ENCODE measurements around the gene FN3K. TPM values are rescaled to one million over a fixed set of nuclear protein-coding genes. Genes with fewer than 3 reads are reported as not detected.

The FN3K gene
- total and polyA plus RNA-seq, 2 of the 8 experiments (the other 6 are each of a cell fraction or from before 2014, with no cell fraction given) = 0.88 to 14.2 TPM

DNA sequence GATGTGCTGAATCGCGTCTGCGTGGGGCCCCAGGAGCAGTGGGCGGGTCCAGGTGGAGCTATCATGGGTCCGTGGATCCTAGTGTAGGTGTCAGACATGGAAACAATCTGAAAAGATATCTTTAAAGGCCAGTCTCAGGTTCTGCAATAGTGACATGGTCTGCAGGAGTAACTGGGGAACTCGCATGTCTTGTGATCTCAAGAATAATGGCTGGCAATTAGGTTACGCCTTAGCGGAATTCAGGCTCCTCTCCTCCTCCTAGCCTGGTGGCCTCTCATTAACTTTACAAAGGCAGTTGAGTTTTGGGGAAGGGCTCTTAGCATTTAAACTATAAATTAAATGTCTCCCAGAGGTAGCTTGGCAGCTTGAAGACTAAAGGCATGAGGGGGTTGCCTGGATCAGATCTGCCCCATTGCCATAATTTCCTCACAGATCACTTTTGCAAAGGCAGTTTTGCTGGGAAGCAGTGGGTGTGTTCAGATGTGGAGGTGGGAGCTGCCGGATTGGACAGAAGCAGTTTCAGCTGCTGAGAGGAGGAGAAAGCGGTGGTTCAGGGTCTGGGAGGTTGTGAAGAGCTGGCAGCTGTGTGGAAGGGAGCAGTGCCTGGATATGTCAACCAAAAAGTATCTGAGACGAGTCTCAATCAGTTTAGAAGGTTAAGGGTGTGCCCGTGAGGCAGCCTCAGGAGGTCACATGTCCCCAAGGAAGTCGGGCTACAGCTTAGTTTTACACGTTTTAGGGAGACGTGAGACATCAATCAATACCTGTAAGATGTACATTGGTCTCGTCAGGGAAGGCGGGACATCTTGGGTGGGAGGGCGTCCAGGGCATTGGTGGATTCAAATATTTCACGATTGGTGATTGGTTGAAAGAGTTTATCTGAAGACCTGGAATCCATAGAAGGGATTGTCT is 19.1 kb downstream of the FN3K start:
- Histone ChIP-seq H3K79me1 (ENCODE audit: low read depth, low read length) (peaks cover 7% of the 10 kb centered on the region), H4K5ac (ENCODE audit: insufficient read length, low read depth, low read length) (peak overlapping the region; percentile 7), H3K23ac (ENCODE audit: insufficient read length) (no peak overlapping the region), H2AFZ (ENCODE audit: low read length) (no peak overlapping the region), H3K9me3 (ENCODE audit: insufficient read depth in 2 of 2, low read depth in 1 of 2, low read length in 1 of 2) (no peaks in the 10 kb centered on the region), H2AK5ac (ENCODE audit: low read depth, low read length) (peak overlapping the region; percentile 80; the same call in 1 of the 2 replicates), H3K18ac (ENCODE audit: extremely low read depth, low read length) (peak overlapping the region; percentile 65), H3K56ac (replicated peaks; ENCODE audit: insufficient read length, low read depth, low read length) (peak overlapping the region; percentile 20), H3K27me3 (replicated peaks in 1 of 4; ENCODE audit: control insufficient read depth in 3 of 4, extremely low read depth in 1 of 4, insufficient read depth in 3 of 4, low read length in 3 of 4) (peaks cover 0 to 6% (median 3%) of the 10 kb centered on the region in 4 experiments; a peak in 3 of 7 replicates), H3K36me3 (ENCODE audit: control insufficient read depth in 2 of 4, insufficient read depth in 4 of 4, low read length in 3 of 4) (peaks cover 0 to 6% (median 0%) of the 10 kb centered on the region in 4 experiments; a peak in 2 of 8 replicates), H2BK15ac (ENCODE audit: low read length) (peak overlapping the region; percentile 96; the same call in 1 of the 2 replicates), H2BK5ac (ENCODE audit: low read depth, low read length) (peak overlapping the region; percentile 97), H3K4ac (replicated peaks; ENCODE audit: insufficient read length, low read depth, low read length) (no peak overlapping the region), H2BK120ac (replicated peaks; ENCODE audit: low read depth, low read length) (no peak overlapping the region), H2BK20ac (ENCODE audit: low read length) (peak overlapping the region; percentile 87; the same call in 1 of the 2 replicates), H3K79me2 (ENCODE audit: control insufficient read depth in 1 of 2, insufficient read depth in 2 of 2, low read length in 2 of 2) (peaks cover 0 to 40% of the 10 kb centered on the region in 2 experiments; a peak in 2 of 4 replicates), H3K27ac (ENCODE audit: low read depth, low read length) (peak overlapping the region; percentile 76), H4K20me1 (replicated peaks in 1 of 2; ENCODE audit: control insufficient read depth in 1 of 2, insufficient read depth in 2 of 2, low read length in 2 of 2) (peaks cover 1 to 3% of the 10 kb centered on the region in 2 experiments), H3K4me2 (ENCODE audit: insufficient read depth in 1 of 2, low read depth in 2 of 2, low read length in 2 of 2) (peak overlapping the region; percentile 67 to 84), H3K4me1 (replicated peaks in 1 of 4; ENCODE audit: control insufficient read depth in 3 of 4, insufficient read depth in 4 of 4, low read length in 3 of 4) (peaks cover 8 to 23% (median 16%) of the 10 kb centered on the region in 4 experiments), H4K8ac (ENCODE audit: extremely low read depth, insufficient read depth, low read length) (no peak overlapping the region; the same call in 1 of the 2 replicates), H2BK12ac (ENCODE audit: low read depth, low read length) (peak overlapping the region; percentile 96; the same call in 1 of the 2 replicates), H4K91ac (replicated peaks; ENCODE audit: insufficient read length, low read length) (peak overlapping the region; percentile 69), H3K4me3 (ENCODE audit: extremely low read depth in 1 of 4, insufficient read depth in 2 of 4, low read depth in 3 of 4, low read length in 4 of 4) (peak overlapping the region; percentile 13 to 51 (median 24); a peak in 7 of 8 replicates), H3K23me2 (ENCODE audit: low read depth, low read length) (peaks cover 13% of the 10 kb centered on the region), H3K9ac (replicated peaks in 1 of 4; ENCODE audit: extremely low read depth in 1 of 4, low read depth in 3 of 4, low read length in 3 of 4) (peak overlapping the region in 1 of 4 experiments; percentile 53; a peak in 3 of 7 replicates), H3K14ac (ENCODE audit: insufficient read length) (no peak overlapping the region)
- peak; percentile 94 for FAIRE-seq
- POLR2A ChIA-PET (ENCODE audit: partially characterized antibody) = interaction anchor here (0.5 to 2.0 kb wide), 8 partner anchors 9 to 86 kb away, joined by 3 to 7 read pairs (median 4); partner anchors contain the start of gene FN3KRP
- peak; percentile 61 to 68 for DNase-seq (ENCODE audit: low read depth in 1 of 2, low spot score in 2 of 2)
- CTCF ChIA-PET (ENCODE audit: partially characterized antibody) = interaction anchor here (0.6 to 3.4 kb wide), 14 partner anchors 11 to 1083 kb away, joined by 3 to 22 read pairs (median 5); no protein-coding TSS in a partner anchor
- 37% methylated on average over 19 of the region's 19 CpGs; no CpG with 5 or more reads in 1 of the 2 experiments for WGBS, 2 experiments (ENCODE audit: extremely low coverage in 1 of 2, insufficient coverage in 1 of 2, insufficient read length in 1 of 2, insufficient replicate concordance in 2 of 2, low coverage in 1 of 2, low lambda C conversion rate in 2 of 2, missing lambda C conversion rate in 1 of 2)
- peak; percentile 48; the same call in 1 of the 2 replicates for TF ChIP-seq SP2 (IDR thresholded peaks at IDR 0.05; ENCODE audit: low read length)
- TF ChIP-seq BACH1 (IDR thresholded peaks at IDR 0.05; ENCODE audit: low read length) = no peak
- TF ChIP-seq BRCA1 (IDR thresholded peaks at IDR 0.05; ENCODE audit: low read depth, low read length) = no peak
- TF ChIP-seq GTF2F1 (IDR thresholded peaks at IDR 0.05; ENCODE audit: borderline replicate concordance, low read depth, low read length) = no peak
- TF ChIP-seq ASH2L (IDR thresholded peaks at IDR 0.05; ENCODE audit: low read length) = peak; percentile 38
- no peak for TF ChIP-seq SIRT6 (IDR thresholded peaks at IDR 0.05; ENCODE audit: low read length)
- TF ChIP-seq KDM1A (IDR thresholded peaks at IDR 0.05; ENCODE audit: borderline replicate concordance, low read length) = no peak
- no peak for TF ChIP-seq TAF7 (optimal IDR thresholded peaks at IDR 0.05; ENCODE audit: borderline replicate concordance, low read depth, low read length)
- TF ChIP-seq TBP (IDR thresholded peaks at IDR 0.05; ENCODE audit: low read depth, low read length) = peak; percentile 14; the same call in 1 of the 2 replicates
- TF ChIP-seq SUZ12 (IDR thresholded peaks at IDR 0.05; ENCODE audit: low read length) = no peak
- no peak for TF ChIP-seq CTBP2 (IDR thresholded peaks at IDR 0.05; ENCODE audit: borderline replicate concordance, insufficient read depth, insufficient read length, low read length)

Measured in H1 (cell line).